CD4-positive, alpha-beta T cell treated with Interleukin-10 for 1 hour (primary cell): ENCODE results near the gene CDH23.

Experiments used
- DNase-seq: peaks from one replicate; pipeline ENCODE4 v3.0.0-alpha.2; 2020

The CDH23 gene

GRCh38 chr10:71788954-71789353 lies 392.2 kb downstream of the CDH23 start:
- DNase-seq: no peak

- no peak for DNase-seq
Observed at GRCh38 chr10:71789871-71790270, 393.2 kb downstream of the CDH23 start.

GRCh38 chr10:71790749-71791440 lies 394.2 kb downstream of the CDH23 start:
- DNase-seq: no peak

GRCh38 chr10:71795248-71795647 lies 398.5 kb downstream of the CDH23 start:
- no peak for DNase-seq

DNA sequence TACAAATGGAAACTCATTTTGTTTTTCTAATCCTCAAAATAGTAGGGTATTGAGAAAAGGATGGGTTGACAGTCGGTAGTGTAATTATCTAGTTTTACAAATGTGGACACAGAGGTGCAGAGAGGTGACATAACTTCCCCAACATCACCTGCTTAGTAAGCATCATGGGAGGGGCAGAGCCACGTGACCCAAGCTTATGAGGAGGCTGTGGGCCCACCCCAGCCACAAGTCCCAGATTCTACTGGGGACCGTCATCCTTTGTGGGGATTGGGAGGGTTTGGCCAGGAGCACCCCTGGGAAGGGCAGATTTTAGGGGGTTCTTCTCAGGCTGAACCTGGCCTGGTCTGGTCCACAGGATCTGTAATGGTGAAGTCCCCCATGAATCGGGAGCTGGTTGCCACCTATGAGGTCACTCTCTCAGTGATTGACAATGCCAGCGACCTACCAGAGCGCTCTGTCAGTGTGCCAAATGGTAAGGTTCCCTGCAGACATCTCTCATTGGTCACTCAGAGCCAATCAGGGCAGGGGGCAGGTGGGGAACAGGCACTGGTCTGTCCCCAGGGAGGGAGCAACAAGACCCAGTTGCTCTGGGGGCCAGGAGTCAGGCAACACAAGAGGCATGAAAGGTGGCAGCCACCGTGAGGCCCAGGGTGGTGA lies 400.2 kb downstream of the CDH23 start:
- DNase-seq: no peak

DNA sequence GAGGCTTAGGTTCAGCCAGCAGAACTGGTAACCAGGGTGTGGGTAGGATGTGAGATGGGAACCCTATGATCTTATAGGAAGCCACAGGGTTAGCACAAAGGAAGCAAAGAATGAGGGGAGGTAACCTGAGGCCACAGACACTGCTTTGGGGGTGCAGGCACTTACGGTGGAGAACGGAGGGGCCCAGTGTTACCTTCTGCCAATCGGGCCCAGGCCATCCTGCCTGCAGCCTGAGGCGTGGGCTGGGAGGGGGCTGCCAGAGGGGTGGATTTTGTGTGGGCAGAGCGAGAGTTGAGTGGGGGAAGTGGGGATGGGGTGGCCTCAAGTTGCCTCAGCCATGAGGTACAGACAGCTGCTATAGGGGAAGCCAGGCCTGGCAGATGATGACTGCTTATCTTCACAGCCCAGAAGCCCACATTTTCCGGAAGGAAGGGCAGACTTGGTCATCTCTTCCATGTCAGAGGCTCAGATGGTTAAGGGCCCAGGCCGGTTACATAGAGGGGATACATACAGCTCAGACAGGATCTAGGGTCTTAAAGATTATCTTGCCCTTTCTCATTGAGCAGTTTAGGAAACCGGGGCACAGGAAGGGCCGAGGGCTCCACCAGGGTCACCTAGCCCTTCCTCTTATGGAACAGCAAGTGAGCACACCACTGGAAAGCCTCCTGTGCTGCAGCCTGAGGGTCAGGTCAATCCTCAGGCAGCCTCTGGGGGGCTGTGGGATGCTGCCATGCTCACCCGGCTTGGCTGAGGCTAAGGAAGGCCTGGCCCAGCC lies 401.0 kb downstream of the CDH23 start:
- DNase-seq: no peak

DNA sequence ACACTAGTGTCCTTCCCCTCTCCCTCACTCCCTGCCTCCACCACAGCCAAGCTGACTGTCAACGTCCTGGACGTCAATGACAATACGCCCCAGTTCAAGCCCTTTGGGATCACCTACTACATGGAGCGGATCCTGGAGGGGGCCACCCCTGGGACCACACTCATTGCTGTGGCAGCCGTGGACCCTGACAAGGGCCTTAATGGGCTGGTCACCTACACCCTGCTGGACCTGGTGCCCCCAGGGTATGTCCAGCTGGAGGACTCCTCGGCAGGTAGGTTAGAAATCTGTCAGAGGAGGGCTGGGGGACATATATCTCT lies 401.5 kb downstream of the CDH23 start:
- no peak for DNase-seq

DNA sequence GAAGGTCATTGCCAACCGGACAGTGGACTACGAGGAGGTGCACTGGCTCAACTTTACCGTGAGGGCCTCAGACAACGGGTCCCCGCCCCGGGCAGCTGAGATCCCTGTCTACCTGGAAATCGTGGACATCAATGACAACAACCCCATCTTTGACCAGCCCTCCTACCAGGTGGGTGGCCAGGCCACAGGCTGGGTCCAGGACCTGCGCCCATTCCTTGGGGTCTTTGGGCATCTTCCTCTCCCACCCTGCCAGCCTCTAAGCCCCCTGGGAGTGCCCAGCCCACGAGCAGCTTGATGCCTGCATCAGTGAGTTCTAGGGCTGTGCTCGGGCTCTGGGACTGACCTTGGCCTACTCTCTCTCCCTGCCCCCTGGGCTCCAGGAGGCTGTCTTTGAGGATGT lies 402.4 kb downstream of the CDH23 start:
- DNase-seq: no peak

GRCh38 chr10:71799608-71800453 lies 403.1 kb downstream of the CDH23 start:
- DNase-seq: no peak

- no peak for DNase-seq
Observed at GRCh38 chr10:71801361-71801760, 404.6 kb downstream of the CDH23 start.

DNA sequence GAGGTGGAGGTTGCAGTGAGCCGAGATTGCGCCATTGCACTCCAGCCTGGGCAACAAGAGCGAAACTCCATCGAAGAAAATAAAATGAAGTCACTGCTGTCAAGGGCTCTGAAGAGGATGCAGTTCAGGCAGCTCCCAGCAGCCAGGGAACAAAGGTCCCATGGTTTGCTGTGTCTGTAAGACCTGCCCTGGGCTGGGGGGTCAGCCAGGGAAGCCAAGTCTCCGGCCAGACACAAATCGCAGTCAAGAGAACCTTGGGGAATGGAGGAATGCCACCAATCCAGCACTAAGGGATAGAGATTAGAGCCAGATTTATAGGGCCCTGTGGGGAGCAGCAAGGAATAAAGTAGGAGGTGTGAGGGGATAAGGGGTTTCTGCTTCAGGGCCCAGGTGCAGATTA lies 405.5 kb downstream of the CDH23 start:
- DNase-seq: no peak

DNA sequence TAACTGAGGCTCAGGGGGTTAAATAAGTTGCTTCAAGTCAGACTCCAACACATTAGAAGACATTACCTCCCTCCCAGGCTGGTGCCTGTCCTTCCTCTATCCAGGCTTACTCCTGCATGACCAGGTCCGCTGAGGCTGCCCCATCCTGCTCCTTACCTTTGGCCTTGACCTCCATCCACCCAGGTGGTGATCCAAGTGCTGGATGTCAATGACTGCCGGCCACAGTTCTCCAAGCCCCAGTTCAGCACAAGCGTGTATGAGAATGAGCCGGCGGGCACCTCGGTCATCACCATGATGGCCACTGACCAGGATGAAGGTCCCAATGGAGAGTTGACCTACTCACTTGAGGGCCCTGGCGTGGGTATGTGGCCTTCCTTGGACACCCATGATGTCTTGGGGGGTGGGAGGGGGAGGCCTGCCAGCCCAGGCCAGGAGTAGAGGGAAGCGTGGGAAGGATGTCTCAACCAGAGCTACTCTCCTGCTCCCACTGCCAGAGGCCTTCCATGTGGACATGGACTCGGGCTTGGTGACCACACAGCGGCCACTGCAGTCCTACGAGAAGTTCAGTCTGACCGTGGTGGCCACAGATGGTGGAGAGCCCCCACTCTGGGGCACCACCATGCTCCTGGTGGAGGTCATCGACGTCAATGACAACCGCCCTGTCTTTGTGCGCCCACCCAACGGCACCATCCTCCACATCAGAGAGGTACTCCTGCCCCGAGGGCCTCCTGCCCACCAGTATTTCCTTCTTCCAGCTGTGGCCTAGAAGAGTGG lies 406.2 kb downstream of the CDH23 start:
- DNase-seq: no peak

- DNase-seq: no peak
Observed at GRCh38 chr10:71804077-71804476, 407.4 kb downstream of the CDH23 start.

GRCh38 chr10:71805776-71806703 lies 409.3 kb downstream of the CDH23 start:
- DNase-seq: peak; percentile 18

DNA sequence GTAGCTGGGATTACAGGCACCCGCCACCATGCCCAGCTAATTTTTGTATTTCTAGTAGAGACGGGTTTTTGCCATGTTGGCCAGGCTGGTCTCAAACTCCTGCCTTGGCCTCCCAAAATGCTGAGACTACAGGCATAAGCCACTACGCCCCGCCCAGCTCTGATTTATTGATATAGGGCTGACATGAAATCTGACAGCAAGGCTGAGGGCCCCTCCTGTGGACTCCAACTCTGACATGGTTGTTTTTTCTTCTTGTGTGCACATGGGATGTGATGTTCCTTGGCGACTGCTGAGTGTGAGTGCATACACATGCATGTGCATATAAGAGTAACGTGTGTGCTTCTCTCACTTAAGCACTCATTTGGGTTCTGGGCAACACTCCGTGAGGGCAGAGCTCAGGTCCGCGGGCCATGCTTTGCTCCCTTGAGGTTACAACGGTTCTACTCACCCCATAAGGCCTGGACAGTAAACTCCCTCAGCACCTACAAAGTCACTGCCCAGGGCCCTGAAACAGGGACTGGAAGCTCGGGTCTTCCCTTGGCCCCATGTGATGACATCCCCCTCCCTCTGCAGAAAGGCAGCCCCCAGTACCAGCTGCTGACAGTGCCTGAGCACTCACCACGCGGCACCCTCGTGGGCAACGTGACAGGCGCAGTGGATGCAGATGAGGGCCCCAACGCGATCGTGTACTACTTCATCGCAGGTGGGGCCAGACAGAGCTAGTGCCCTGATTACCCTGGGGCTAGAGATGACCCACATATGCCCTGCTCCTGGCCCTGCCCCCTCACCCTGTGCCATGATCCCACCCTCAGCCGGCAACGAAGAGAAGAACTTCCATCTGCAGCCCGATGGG lies 410.2 kb downstream of the CDH23 start:
- DNase-seq: no peak

GRCh38 chr10:71807557-71808510 lies 411.1 kb downstream of the CDH23 start:
- DNase-seq: no peak

DNA sequence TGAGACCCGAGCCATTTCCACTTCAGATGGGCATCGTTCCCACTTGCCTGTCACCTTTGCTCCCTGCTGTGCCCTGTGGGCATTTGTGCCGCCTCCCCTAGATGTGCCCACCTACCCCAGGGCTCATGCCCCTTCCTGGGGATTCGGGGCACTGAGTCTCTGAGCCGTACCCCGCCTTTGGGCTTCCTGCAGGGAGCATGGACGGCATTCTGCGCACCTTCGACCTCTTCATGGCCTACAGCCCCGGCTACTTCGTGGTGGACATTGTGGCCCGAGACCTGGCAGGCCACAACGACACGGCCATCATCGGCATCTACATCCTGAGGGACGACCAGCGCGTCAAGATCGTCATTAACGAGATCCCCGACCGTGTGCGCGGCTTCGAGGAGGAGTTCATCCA lies 412.9 kb downstream of the CDH23 start:
- no peak for DNase-seq

DNA sequence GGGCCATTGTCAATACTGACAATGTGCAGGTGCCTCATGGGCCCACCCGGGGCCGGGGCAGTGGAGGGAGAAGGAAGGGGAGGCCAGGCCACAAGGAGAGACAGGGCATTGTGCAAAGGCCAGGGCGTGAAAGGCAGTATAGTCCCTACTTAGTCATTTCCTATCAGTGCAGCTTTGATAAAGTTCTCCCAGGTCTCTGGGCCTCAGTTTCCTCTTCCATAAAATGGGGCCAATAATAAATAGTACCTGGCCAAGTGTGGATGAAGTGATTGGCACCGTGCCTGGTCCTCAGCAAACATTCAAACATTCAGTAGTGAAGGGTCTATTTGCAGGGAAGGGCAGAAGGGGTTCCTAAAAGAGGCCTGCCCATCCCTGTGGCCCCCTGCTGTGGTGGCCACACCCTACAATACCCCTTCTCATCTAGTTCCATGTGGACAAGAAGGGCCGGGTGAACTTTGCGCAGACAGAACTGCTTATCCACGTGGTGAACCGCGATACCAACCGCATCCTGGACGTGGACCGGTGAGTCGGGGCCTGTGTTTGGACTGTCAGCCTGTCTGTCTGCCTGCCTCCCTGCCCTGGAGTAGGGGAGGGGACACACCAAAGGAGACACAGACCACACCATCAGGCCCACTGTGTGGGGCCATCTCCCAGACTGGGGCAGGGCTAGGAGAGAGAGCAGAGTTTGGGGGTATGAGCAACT lies 413.5 kb downstream of the CDH23 start:
- no peak for DNase-seq
